ENCODE measurements around the gene BHLHA9.
"Not testable (repeated sequence)": the region's sequence is repeated elsewhere in the genome, so short reads cannot be mapped to it uniquely, and the experiment has no call there.

Gene BHLHA9

DNA sequence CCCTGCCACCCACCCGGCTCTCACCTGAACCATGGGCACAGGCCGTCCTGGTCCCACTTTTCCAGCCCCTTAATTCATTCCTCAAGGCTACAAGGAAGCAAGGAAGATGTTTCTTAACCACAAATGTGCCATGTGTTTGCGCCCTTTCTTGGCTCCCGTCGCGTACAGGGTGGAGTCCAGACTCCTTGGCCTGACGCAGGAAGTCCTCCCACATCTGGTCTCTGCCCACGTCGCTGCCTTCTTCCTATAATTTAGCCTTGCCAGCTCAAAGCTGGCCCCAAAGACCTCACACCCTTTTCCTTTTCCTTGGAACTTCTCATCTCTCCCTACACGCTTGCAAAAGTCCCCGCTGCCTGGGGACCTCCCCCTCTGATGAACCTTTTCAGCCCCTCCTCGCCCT, 38.8 kb upstream of the BHLHA9 start:
- POLR2A ChIA-PET: interaction anchor here (0.6 to 0.7 kb wide), 2 partner anchors 16 to 305 kb away, joined by 3 to 5 read pairs; no protein-coding TSS in a partner anchor
- no peak for DNase-seq (ENCODE audit: extremely low spot score)
- CTCF ChIA-PET: interaction anchor here (1.4 kb wide), 1 partner anchor 28 kb away, joined by 3 read pairs; no protein-coding TSS in a partner anchor
- TF ChIP-seq, protein P1, sequence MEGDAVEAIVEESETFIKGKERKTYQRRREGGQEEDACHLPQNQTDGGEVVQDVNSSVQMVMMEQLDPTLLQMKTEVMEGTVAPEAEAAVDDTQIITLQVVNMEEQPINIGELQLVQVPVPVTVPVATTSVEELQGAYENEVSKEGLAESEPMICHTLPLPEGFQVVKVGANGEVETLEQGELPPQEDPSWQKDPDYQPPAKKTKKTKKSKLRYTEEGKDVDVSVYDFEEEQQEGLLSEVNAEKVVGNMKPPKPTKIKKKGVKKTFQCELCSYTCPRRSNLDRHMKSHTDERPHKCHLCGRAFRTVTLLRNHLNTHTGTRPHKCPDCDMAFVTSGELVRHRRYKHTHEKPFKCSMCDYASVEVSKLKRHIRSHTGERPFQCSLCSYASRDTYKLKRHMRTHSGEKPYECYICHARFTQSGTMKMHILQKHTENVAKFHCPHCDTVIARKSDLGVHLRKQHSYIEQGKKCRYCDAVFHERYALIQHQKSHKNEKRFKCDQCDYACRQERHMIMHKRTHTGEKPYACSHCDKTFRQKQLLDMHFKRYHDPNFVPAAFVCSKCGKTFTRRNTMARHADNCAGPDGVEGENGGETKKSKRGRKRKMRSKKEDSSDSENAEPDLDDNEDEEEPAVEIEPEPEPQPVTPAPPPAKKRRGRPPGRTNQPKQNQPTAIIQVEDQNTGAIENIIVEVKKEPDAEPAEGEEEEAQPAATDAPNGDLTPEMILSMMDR (IDR thresholded peaks at IDR 0.05; ENCODE audit: control extremely low read depth, extremely low read depth, low read depth, missing control alignments): no peak

DNA sequence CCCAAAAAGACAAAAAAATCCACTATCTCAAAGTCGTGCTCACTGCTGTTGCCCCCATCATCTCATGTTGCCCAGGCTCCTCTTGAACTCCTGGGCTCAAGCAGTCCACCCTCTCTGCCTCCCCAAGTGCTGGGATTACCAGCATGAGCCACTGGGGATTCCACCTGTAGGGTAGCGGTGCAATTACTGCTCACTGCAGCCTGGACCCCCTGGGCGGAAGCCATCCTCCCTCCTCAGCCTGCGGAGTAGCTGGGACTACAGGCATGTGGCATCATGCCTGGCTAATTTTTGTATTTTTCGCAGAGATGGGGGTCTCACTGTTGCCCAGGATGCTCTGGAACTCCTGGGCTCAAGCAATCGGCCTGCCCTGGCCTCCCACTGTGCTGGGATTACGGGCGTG, 37.9 kb upstream of the BHLHA9 start:
- TF ChIP-seq, protein P1 (IDR thresholded peaks at IDR 0.05; ENCODE audit: control extremely low read depth, extremely low read depth, low read depth, missing control alignments): no peak
- CTCF ChIA-PET: interaction anchor here (1.4 kb wide), 1 partner anchor 27 kb away, joined by 3 read pairs; no protein-coding TSS in a partner anchor
- POLR2A ChIA-PET: interaction anchor here (0.7 kb wide), 1 partner anchor 16 kb away, joined by 5 read pairs; no protein-coding TSS in a partner anchor
- DNase-seq (ENCODE audit: extremely low spot score): no peak

DNA sequence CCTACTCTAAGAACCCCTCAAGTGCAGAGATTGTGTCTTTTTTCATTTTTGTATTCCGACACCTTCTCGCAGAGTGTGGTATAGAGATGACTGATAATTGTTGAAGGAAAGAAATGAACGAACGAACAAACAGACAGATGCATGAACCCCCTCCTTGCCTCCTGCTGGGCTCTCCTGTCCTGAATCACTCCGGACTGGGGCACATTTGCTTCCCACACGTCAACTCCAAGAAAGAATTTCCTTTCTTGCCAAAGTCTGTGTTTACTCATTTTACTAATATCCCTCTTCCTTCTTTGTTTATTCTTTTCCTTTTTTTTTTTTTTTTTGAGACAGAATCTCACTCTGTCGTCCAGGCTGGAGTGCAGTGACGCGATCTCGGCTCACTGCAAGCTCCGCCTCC, 37.5 kb upstream of the BHLHA9 start:
- DNase-seq (ENCODE audit: extremely low spot score): no peak
- TF ChIP-seq, protein P1 (IDR thresholded peaks at IDR 0.05; ENCODE audit: control extremely low read depth, extremely low read depth, low read depth, missing control alignments): no peak
- ChIA-PET CTCF (interaction anchor here (1.4 kb wide), 1 partner anchor 27 kb away, joined by 3 read pairs; no protein-coding TSS in a partner anchor), POLR2A (no interaction called here)

DNA sequence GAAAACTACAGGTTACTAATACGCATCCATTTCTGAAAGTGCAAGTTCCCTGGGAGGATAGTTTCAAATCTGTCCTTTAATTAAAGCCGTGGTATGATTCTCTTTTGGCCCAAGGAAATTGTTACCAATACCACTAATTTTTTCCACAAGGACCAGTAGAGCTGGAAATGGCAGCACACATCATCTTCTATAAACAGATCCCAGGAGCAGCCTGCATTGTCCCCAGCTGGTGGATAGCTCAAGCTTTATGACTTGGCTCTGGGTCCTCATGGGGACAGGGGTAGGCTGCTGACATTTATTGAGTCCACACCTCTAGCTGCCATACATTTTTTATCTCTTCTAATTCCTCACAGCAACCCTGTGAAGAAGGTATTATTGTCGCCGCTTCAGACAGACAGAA, 35.8 kb upstream of the BHLHA9 start:
- TF ChIP-seq, protein P1 (IDR thresholded peaks at IDR 0.05; ENCODE audit: control extremely low read depth, extremely low read depth, low read depth, missing control alignments): no peak
- CTCF ChIA-PET: interaction anchor here (1.2 kb wide), 1 partner anchor 98 kb away, joined by 3 read pairs; no protein-coding TSS in a partner anchor
- no peak for DNase-seq (ENCODE audit: extremely low spot score)
- POLR2A ChIA-PET: interaction anchor here (0.6 kb wide), 1 partner anchor 160 kb away, joined by 5 read pairs; no protein-coding TSS in a partner anchor

DNA sequence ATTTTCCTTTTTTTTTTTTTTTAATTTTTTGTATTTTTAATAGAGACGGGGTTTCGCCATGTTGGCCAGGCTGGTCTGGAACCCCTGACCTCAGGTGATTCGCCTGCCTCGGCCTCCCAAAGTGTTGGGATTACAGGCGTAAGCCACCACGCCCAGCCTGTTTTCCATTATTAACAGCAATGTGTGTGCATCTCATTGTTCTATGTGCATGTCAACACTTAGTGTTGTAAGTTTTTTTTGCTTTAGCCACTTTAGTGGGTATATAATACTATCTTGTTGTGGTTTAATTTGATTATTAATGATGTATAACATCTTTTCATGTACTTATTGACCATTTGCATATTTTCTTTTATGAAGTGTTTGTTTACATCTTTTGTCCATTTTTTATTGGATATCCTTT, 32.8 kb upstream of the BHLHA9 start:
- POLR2A ChIA-PET: no interaction called here
- TF ChIP-seq, protein P1 (IDR thresholded peaks at IDR 0.05; ENCODE audit: control extremely low read depth, extremely low read depth, low read depth, missing control alignments): no peak
- DNase-seq (ENCODE audit: extremely low spot score): no peak
- CTCF ChIA-PET: interaction anchor here (1.0 kb wide), 1 partner anchor 30 kb away, joined by 3 read pairs; no protein-coding TSS in a partner anchor

DNA sequence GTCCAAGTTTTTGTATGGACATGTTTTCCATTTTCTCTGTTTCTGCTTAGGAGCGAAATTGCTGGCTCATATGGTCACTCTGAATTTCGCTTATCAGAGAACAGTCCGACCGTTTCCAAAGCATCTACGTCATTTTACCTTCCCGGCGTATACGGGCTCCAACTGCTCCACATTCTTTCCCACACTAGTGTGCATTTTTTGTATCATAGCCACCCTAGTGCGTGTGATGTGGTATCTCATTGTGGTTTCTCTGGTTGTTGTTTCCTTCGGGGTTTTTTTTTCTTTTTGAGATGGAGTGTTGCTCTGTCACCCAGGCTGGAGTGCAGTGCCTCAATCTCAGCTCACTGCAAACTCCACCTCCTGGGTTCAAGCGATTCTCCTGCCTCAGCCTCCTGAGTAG, 31.0 kb upstream of the BHLHA9 start:
- TF ChIP-seq, protein P1 (IDR thresholded peaks at IDR 0.05; ENCODE audit: control extremely low read depth, extremely low read depth, low read depth, missing control alignments): no peak
- POLR2A ChIA-PET: no interaction called here
- CTCF ChIA-PET: no interaction called here
- no peak for DNase-seq (ENCODE audit: extremely low spot score)

DNA sequence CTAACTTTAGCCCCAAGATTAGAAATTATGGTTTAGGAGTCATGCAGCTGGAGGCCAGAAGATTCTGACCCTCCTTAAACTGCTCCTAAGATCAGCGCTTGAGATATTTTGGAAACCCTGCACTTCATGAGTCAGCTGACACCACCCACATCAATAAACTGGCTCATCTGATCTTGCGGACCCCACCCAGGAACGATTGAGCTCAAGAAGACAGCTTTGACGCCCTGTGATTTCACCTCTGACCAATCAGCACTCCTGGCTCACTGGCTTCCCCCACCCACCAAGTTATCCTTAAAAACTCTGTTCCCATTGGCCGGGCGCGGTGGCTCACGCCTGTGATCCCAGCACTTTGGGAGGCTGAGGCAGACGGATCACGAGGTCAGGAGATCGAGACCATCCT, 29.8 kb upstream of the BHLHA9 start:
- DNase-seq (ENCODE audit: extremely low spot score); POLR2A ChIA-PET: not testable (repeated sequence)
- CTCF ChIA-PET: interaction anchor here (0.9 kb wide), 1 partner anchor 24 kb away, joined by 3 read pairs; no protein-coding TSS in a partner anchor
